Measurements from ENCODE around the gene EPHX1. TPM values are rescaled to one million over a fixed set of nuclear protein-coding genes. Genes with fewer than 3 reads are reported as not detected.

The EPHX1 gene
- total and polyA plus RNA-seq, 2 of the 8 experiments (the other 6 are each of a cell fraction or from before 2014, with no cell fraction given), result 45.3 to 79.1 TPM

- H2AK5ac ChIP-seq (ENCODE audit: low read depth, low read length), result no peak overlapping the region
- H4K20me1 ChIP-seq (replicated peaks in 1 of 2; ENCODE audit: control insufficient read depth in 1 of 2, insufficient read depth in 2 of 2, low read length in 2 of 2), result no peaks in the 10 kb centered on the region
- no peak overlapping the region for H3K9ac ChIP-seq (replicated peaks in 1 of 4; ENCODE audit: extremely low read depth in 1 of 4, low read depth in 3 of 4, low read length in 3 of 4)
- no peak overlapping the region for H3K27ac ChIP-seq (ENCODE audit: low read depth, low read length)
- TF ChIP-seq FOSL1 (IDR thresholded peaks at IDR 0.05; ENCODE audit: insufficient read depth, low read depth, low read length) (no peak), TEAD4 (IDR thresholded peaks at IDR 0.05; ENCODE audit: low read depth, low read length) (no peak), SUZ12 (IDR thresholded peaks at IDR 0.05; ENCODE audit: low read length) (no peak), JUN (IDR thresholded peaks at IDR 0.05; ENCODE audit: low read depth, low read length) (no peak), EGR1 (IDR thresholded peaks at IDR 0.05; ENCODE audit: borderline replicate concordance, low read depth, low read length) (no peak)
- H4K5ac ChIP-seq (ENCODE audit: insufficient read length, low read depth, low read length), result no peak overlapping the region
- H3K4me1 ChIP-seq (replicated peaks in 1 of 4; ENCODE audit: control insufficient read depth in 3 of 4, insufficient read depth in 4 of 4, low read length in 3 of 4), result peaks cover 4 to 12% (median 10%) of the 10 kb centered on the region in 4 experiments; a peak in 5 of 7 replicates
- H3K4me2 ChIP-seq (ENCODE audit: insufficient read depth in 1 of 2, low read depth in 2 of 2, low read length in 2 of 2), result no peak overlapping the region
- H3K56ac ChIP-seq (replicated peaks; ENCODE audit: insufficient read length, low read depth, low read length), result no peak overlapping the region
- FAIRE-seq, result no peak
- H3K27me3 ChIP-seq (replicated peaks in 1 of 4; ENCODE audit: control insufficient read depth in 3 of 4, extremely low read depth in 1 of 4, insufficient read depth in 3 of 4, low read length in 3 of 4), result no peaks in the 10 kb centered on the region; a peak in 1 of 7 replicates
- no peaks in the 10 kb centered on the region for H3K79me1 ChIP-seq (ENCODE audit: low read depth, low read length)
- peak in 1 of 2 experiments; percentile 37 for DNase-seq (ENCODE audit: low read depth in 1 of 2, low spot score in 2 of 2)
- no peak overlapping the region for H2BK15ac ChIP-seq (ENCODE audit: low read length)
- POLR2A ChIA-PET (ENCODE audit: partially characterized antibody), result interaction anchor here (0.6 to 2.4 kb wide), 10 partner anchors 9 to 294 kb away, joined by 3 to 10 read pairs (median 4); partner anchors contain the start of genes ENAH, EPHX1, H3-3A and SRP9
- H2BK20ac ChIP-seq (ENCODE audit: low read length), result peak overlapping the region; percentile 67; the same call in 1 of the 2 replicates
- no peak overlapping the region for H4K8ac ChIP-seq (ENCODE audit: extremely low read depth, insufficient read depth, low read length)
- peak overlapping the region; percentile 83; the same call in 1 of the 2 replicates for H2BK12ac ChIP-seq (ENCODE audit: low read depth, low read length)
- H3K9me3 ChIP-seq (ENCODE audit: insufficient read depth in 2 of 2, low read depth in 1 of 2, low read length in 1 of 2), result no peaks in the 10 kb centered on the region
- CTCF ChIA-PET (ENCODE audit: partially characterized antibody), result interaction anchor here (0.7 to 8.9 kb wide), 23 partner anchors 10 to 290 kb away, joined by 3 to 229 read pairs (median 5); partner anchors contain the start of gene SRP9
- H3K18ac ChIP-seq (ENCODE audit: extremely low read depth, low read length), result no peak overlapping the region
- no peak overlapping the region for H2AFZ ChIP-seq (ENCODE audit: low read length)
- no peak overlapping the region for H3K23ac ChIP-seq (ENCODE audit: insufficient read length)
- no peaks in the 10 kb centered on the region for H3K79me2 ChIP-seq (ENCODE audit: control insufficient read depth in 1 of 2, insufficient read depth in 2 of 2, low read length in 2 of 2)
- WGBS, 2 experiments (ENCODE audit: extremely low coverage in 1 of 2, insufficient coverage in 1 of 2, insufficient read length in 1 of 2, insufficient replicate concordance in 2 of 2, low coverage in 1 of 2, low lambda C conversion rate in 2 of 2, missing lambda C conversion rate in 1 of 2), result 92% methylated on average over 9 of the region's 9 CpGs; no CpG with 5 or more reads in 1 of the 2 experiments
- H3K4me3 ChIP-seq (ENCODE audit: extremely low read depth in 1 of 4, insufficient read depth in 2 of 4, low read depth in 3 of 4, low read length in 4 of 4), result no peak overlapping the region
- peak overlapping the region; percentile 62; the same call in 1 of the 2 replicates for H2BK5ac ChIP-seq (ENCODE audit: low read depth, low read length)
- no peaks in the 10 kb centered on the region for H3K36me3 ChIP-seq (ENCODE audit: control insufficient read depth in 2 of 4, insufficient read depth in 4 of 4, low read length in 3 of 4)
- H3K23me2 ChIP-seq (ENCODE audit: low read depth, low read length), result 0 out of 2 replicates have a peak, but pooled peaks cover 2% of the 10 kb centered on the region
- H4K91ac ChIP-seq (replicated peaks; ENCODE audit: insufficient read length, low read length), result no peak overlapping the region
- no peak overlapping the region for H2BK120ac ChIP-seq (replicated peaks; ENCODE audit: low read depth, low read length)
- H3K4ac ChIP-seq (replicated peaks; ENCODE audit: insufficient read length, low read depth, low read length), result no peak overlapping the region
- no peak overlapping the region for H3K14ac ChIP-seq (ENCODE audit: insufficient read length)
Observed at GRCh38 chr1:225768662-225769426, 41.1 kb upstream of the EPHX1 start.
